Endodermal cell (in vitro differentiated cells): ENCODE measurements around the gene JAZF1. TPM values are rescaled to one million over a fixed set of nuclear protein-coding genes. Genes with fewer than 3 reads are reported as not detected.
"Not testable (repeated sequence)": the region's sequence is repeated elsewhere in the genome, so short reads cannot be mapped to it uniquely, and the experiment has no call there.

Experiments used
- DNase-seq: peaks from one replicate; pipeline ENCODE4 v3.0.0-alpha.2; 2017
- H3K27ac ChIP-seq: 2 replicates; pipeline ENCODE4 v1.5.1; 2013; ENCODE audit warnings: mild to moderate bottlenecking, low read depth, low read length, moderate library complexity
- H3K27me3 ChIP-seq: 2 replicates; pipeline ENCODE4 v1.6.1; 2013; ENCODE audit warnings: mild to moderate bottlenecking, low read length, moderate library complexity; ENCODE audit not compliant: insufficient read depth, control insufficient read depth, poor library complexity, severe bottlenecking
- H3K36me3 ChIP-seq: 2 replicates; pipeline ENCODE4 v1.7.0; 2013; ENCODE audit warnings: mild to moderate bottlenecking, low read length, moderate library complexity; ENCODE audit not compliant: control insufficient read depth, insufficient read depth
- H3K4me1 ChIP-seq: one replicate; pipeline ENCODE4 v1.7.0; 2013; ENCODE audit warnings: low read length; ENCODE audit not compliant: control insufficient read depth, insufficient read depth
- H3K4me3 ChIP-seq: 2 replicates; pipeline ENCODE4 v1.5.1; 2013; ENCODE audit warnings: mild to moderate bottlenecking, low read length, moderate library complexity
- H3K9ac ChIP-seq: 2 replicates; pipeline ENCODE4 v1.6.1; 2013; ENCODE audit warnings: mild to moderate bottlenecking, low read length, moderate library complexity; ENCODE audit not compliant: poor library complexity, severe bottlenecking; ENCODE audit errors: extremely low read depth
- H3K9me3 ChIP-seq: 2 replicates; pipeline ENCODE4 v1.6.1; 2013; ENCODE audit warnings: mild to moderate bottlenecking, low read length, moderate library complexity; ENCODE audit not compliant: control insufficient read depth
- H3K27ac Mint-ChIP-seq: 2 replicates; pipeline ENCODE4 v1.8.0; 2020; ENCODE audit warnings: mixed read lengths
- H3K27me3 Mint-ChIP-seq: 2 replicates; pipeline ENCODE4 v1.8.0; 2021; ENCODE audit warnings: mild to moderate bottlenecking, mixed read lengths; ENCODE audit not compliant: insufficient read depth
- H3K36me3 Mint-ChIP-seq: 2 replicates; pipeline ENCODE4 v1.8.0; 2020; ENCODE audit warnings: low read depth, mixed read lengths
- H3K4me1 Mint-ChIP-seq: 2 replicates; pipeline ENCODE4 v1.8.0; 2020; ENCODE audit warnings: mixed read lengths
- H3K4me3 Mint-ChIP-seq: 2 replicates; pipeline ENCODE4 v1.8.0; 2020; ENCODE audit warnings: mild to moderate bottlenecking, moderate library complexity, mixed read lengths
- H3K9me3 Mint-ChIP-seq: 2 replicates; pipeline ENCODE4 v1.8.0; 2020; ENCODE audit warnings: mild to moderate bottlenecking, mixed read lengths
- WGBS, 2 experiments: methylation state at CpG; one replicate each; pipeline versions ENCODE4 v1.1.5 to v1.1.7; 2013; ENCODE audit warnings: missing lambda C conversion rate in 2 of 2, mixed read lengths in 1 of 2; ENCODE audit not compliant: insufficient coverage in 1 of 2, insufficient read length in 1 of 2; 5-methylcytosine and 5-hydroxymethylcytosine counted together
- total RNA-seq, 2 donors: library from RNA; stranded (reverse); fragmentation: NEBNext Ultra II Directional in 1 of 2; extraction: Animal tissue kit (Norgen Biotek cat#: 25700) in 1 of 2; gene quantifications; 2 replicates in 1 of 2; 3 replicates in 1 of 2; pipeline ENCODE4 v1.2.1, GENCODE V29; 2021
- TF ChIP-seq, protein P1 (sequence below): fragments of 200-600 bp; sonication (generic); conservative IDR thresholded peaks from 2 replicates; pipeline ENCODE4 v1.5.0; 2021; ENCODE audit warnings: antibody characterized with exemption, mild to moderate bottlenecking

JAZF1 gene
- total RNA-seq, 2 donors from 2014 or later = 18.3 to 33.6 TPM

DNA sequence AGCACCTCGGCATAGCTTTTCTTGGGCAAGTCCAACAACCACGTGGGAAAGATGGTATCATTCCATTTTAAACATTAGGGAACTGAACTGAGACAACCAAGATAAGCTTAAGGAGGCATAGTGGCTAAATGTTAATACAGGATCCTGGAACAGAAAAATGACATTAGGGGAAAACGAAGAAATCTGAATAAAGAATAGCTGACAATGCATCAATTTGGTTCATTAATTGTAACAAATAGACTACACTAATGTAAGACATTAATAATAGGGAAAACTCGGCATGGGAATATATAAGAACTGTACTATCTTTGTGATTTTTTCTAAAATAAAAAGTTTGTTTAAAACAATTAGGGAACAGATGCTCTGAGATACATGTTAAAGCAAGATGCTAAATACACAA is 165.4 kb downstream of the JAZF1 start:
- H3K4me3 ChIP-seq = no peak overlapping the region
- peaks cover 33% of the 10 kb centered on the region for H3K36me3 Mint-ChIP-seq
- no peaks in the 10 kb centered on the region for H3K27me3 Mint-ChIP-seq
- H3K4me1 Mint-ChIP-seq = peaks cover 12% of the 10 kb centered on the region
- peaks cover 2% of the 10 kb centered on the region for H3K4me1 ChIP-seq
- whole genome bisulfite sequencing, 2 experiments = 89 to 94% methylated on average over 3 to 4 of the region's 4 CpGs
- H3K9me3 ChIP-seq = peaks cover 18% of the 10 kb centered on the region
- TF ChIP-seq, protein P1, sequence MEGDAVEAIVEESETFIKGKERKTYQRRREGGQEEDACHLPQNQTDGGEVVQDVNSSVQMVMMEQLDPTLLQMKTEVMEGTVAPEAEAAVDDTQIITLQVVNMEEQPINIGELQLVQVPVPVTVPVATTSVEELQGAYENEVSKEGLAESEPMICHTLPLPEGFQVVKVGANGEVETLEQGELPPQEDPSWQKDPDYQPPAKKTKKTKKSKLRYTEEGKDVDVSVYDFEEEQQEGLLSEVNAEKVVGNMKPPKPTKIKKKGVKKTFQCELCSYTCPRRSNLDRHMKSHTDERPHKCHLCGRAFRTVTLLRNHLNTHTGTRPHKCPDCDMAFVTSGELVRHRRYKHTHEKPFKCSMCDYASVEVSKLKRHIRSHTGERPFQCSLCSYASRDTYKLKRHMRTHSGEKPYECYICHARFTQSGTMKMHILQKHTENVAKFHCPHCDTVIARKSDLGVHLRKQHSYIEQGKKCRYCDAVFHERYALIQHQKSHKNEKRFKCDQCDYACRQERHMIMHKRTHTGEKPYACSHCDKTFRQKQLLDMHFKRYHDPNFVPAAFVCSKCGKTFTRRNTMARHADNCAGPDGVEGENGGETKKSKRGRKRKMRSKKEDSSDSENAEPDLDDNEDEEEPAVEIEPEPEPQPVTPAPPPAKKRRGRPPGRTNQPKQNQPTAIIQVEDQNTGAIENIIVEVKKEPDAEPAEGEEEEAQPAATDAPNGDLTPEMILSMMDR = no peak
- no peak overlapping the region for H3K4me3 Mint-ChIP-seq
- H3K36me3 ChIP-seq = no peaks in the 10 kb centered on the region
- no peaks in the 10 kb centered on the region for H3K27me3 ChIP-seq
- no peak overlapping the region for H3K9ac ChIP-seq
- peaks cover 13% of the 10 kb centered on the region for H3K9me3 Mint-ChIP-seq
- no peak overlapping the region for H3K27ac ChIP-seq
- no peak overlapping the region for H3K27ac Mint-ChIP-seq
- no peak for DNase-seq

DNA sequence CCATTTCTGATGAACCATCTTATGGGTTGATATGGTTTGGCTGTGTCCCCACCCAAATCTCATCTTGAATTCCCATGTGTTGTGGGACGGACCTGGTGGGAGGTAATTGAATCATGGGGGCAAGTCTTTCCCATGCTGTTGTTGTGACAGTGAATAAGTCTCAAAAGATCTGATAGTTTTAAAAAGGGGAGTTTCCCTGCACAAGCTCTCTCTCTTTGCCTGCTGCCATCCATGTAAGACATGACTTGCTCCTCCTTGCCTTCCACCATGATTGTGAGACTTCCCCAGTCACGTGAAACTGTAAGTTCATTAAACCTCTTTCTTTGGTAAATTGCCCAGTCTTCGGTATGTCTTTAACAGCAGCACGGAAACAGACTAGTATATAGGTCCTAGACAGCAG is 166.3 kb downstream of the JAZF1 start:
- H3K27ac Mint-ChIP-seq, H3K4me3 ChIP-seq, H3K4me1 ChIP-seq, H3K4me1 Mint-ChIP-seq, H3K27me3 Mint-ChIP-seq, H3K4me3 Mint-ChIP-seq, DNase-seq, H3K27ac ChIP-seq, H3K9ac ChIP-seq, H3K27me3 ChIP-seq, H3K36me3 ChIP-seq: not testable (repeated sequence)
- H3K36me3 Mint-ChIP-seq = peaks cover 33% of the 10 kb centered on the region
- peaks cover 18% of the 10 kb centered on the region for H3K9me3 ChIP-seq
- H3K9me3 Mint-ChIP-seq = peaks cover 13% of the 10 kb centered on the region
- 93 to 95% methylated on average over 4 of the region's 4 CpGs for WGBS, 2 experiments

DNA sequence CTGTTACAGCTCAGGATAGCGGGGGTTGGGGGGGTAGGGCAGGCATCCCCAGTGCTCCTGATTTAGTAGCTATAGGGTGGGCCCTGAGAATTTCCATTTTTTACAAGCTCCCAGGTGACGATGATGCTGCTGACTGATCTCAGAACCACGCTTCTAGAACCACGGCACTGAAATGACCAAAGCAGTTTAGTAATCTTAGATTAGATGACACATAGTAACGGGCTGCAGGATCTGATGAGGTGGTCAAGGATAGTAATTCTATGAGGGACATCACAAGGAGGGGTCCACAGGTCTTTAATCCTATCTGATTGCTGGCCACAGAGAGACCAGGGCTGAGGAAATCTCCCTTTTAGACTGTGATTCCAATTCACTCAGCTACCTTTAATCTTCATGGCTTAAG is 167.2 kb downstream of the JAZF1 start:
- Mint-ChIP-seq H3K9me3 (peaks cover 13% of the 10 kb centered on the region), H3K27ac (no peak overlapping the region), H3K4me1 (peaks cover 5% of the 10 kb centered on the region), H3K4me3 (no peak overlapping the region), H3K36me3 (peaks cover 33% of the 10 kb centered on the region), H3K27me3 (no peaks in the 10 kb centered on the region)
- Histone ChIP-seq H3K27ac (no peak overlapping the region), H3K4me1 (no peaks in the 10 kb centered on the region), H3K9ac (no peak overlapping the region), H3K4me3 (no peak overlapping the region), H3K27me3 (no peaks in the 10 kb centered on the region), H3K9me3 (peaks cover 18% of the 10 kb centered on the region), H3K36me3 (no peaks in the 10 kb centered on the region)
- 97 to 98% methylated on average over 4 to 5 of the region's 5 CpGs for WGBS, 2 experiments
- DNase-seq = no peak
- TF ChIP-seq, protein P1 = no peak

DNA sequence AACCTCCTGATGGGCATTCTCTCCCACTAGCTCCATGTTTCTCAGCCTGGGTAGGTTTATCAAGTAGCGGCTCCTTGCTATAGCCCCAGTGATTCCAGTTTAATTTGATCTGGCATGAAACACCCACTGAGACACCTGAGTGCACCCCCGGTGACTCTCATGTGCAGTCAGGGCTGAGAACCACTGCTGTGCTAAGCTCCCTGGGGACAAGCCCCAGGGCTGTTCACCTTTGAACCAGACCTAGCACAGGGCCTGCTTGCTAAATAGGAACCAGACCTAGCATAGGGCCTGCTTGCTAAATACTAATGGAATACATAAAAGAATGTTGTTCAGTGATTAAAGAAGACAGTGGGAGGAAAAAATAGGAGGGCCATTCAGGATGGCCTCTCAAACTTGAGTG is 167.6 kb downstream of the JAZF1 start:
- Histone ChIP-seq H3K36me3 (no peaks in the 10 kb centered on the region), H3K27ac (no peak overlapping the region), H3K27me3 (no peaks in the 10 kb centered on the region), H3K9me3 (peaks cover 18% of the 10 kb centered on the region), H3K4me3 (no peak overlapping the region), H3K4me1 (no peaks in the 10 kb centered on the region), H3K9ac (no peak overlapping the region)
- Mint-ChIP-seq H3K27me3 (no peaks in the 10 kb centered on the region), H3K4me3 (no peak overlapping the region), H3K36me3 (peaks cover 29% of the 10 kb centered on the region), H3K9me3 (peaks cover 13% of the 10 kb centered on the region), H3K27ac (no peak overlapping the region), H3K4me1 (peaks cover 5% of the 10 kb centered on the region)
- whole genome bisulfite sequencing, 2 experiments = 94% methylated on average over 2 of the region's 2 CpGs; no CpG with 5 or more reads in 1 of the 2 experiments
- DNase-seq = no peak
- TF ChIP-seq, protein P1 = no peak
